PFSK-1 (cell line): Measurements from ENCODE around the gene SDK1.

ENCODE experiments used
- FOXP2 ChIP-seq: optimal IDR thresholded peaks from 2 replicates; pipeline ENCODE3; 2011; ENCODE audit warnings: borderline replicate concordance, control low read depth, inconsistent platforms; ENCODE audit not compliant: insufficient read depth; ENCODE audit errors: extremely low read length, extremely low read depth
- POLR2AphosphoS5 ChIP-seq: IDR thresholded peaks from 2 replicates; pipeline ENCODE4 v1.6.1; 2012; ENCODE audit warnings: low read depth, mild to moderate bottlenecking, control low read depth, low read length, moderate library complexity
- TAF1 ChIP-seq: IDR thresholded peaks from 2 replicates; pipeline ENCODE4 v1.6.1; 2012; ENCODE audit warnings: low read length, control low read depth, borderline replicate concordance; ENCODE audit not compliant: insufficient read depth
- TF ChIP-seq, protein P1 (sequence below), 2 experiments: IDR thresholded peaks; 2 replicates each; pipeline versions ENCODE4 v1.6.1 to v1.8.0; 2011 to 2012; ENCODE audit warnings: low read depth in 2 of 2, low read length in 2 of 2, control low read depth in 1 of 2, inconsistent platforms in 1 of 2, mild to moderate bottlenecking in 1 of 2, moderate library complexity in 1 of 2; ENCODE audit not compliant: insufficient read depth in 1 of 2

DNA sequence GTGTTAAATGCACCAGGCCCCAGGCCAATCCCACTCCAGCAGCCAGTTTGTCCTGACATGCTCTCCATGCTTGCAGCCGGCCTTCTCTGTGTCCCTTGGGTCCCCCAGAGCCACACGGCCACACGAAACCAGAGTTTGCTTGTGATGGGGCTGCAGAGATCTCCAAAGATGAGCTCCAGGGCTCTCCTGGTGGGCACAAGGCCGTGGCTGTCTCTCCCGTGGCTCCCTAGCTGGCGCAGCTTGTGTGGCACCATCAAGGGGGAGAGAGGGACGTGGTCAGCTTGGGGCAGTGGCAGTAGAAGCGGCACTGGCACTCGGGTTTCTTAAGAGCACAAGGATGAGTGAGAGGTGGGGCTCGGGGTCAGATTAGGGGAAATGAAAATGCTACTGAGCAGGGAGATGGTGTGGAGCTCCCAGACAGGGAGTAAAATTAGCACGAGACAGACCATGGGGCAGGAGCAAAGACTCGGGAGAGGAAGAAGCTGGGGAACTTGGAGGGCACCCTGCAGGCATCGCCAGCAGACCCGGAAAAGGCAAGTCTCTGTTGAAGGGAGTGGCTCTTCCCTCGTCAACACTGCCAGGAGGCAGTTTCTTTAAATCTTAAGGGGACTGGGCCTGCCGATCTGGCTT lies 808.5 kb downstream of the SDK1 start:
- TF ChIP-seq, protein P1, sequence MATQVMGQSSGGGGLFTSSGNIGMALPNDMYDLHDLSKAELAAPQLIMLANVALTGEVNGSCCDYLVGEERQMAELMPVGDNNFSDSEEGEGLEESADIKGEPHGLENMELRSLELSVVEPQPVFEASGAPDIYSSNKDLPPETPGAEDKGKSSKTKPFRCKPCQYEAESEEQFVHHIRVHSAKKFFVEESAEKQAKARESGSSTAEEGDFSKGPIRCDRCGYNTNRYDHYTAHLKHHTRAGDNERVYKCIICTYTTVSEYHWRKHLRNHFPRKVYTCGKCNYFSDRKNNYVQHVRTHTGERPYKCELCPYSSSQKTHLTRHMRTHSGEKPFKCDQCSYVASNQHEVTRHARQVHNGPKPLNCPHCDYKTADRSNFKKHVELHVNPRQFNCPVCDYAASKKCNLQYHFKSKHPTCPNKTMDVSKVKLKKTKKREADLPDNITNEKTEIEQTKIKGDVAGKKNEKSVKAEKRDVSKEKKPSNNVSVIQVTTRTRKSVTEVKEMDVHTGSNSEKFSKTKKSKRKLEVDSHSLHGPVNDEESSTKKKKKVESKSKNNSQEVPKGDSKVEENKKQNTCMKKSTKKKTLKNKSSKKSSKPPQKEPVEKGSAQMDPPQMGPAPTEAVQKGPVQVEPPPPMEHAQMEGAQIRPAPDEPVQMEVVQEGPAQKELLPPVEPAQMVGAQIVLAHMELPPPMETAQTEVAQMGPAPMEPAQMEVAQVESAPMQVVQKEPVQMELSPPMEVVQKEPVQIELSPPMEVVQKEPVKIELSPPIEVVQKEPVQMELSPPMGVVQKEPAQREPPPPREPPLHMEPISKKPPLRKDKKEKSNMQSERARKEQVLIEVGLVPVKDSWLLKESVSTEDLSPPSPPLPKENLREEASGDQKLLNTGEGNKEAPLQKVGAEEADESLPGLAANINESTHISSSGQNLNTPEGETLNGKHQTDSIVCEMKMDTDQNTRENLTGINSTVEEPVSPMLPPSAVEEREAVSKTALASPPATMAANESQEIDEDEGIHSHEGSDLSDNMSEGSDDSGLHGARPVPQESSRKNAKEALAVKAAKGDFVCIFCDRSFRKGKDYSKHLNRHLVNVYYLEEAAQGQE (IDR thresholded peaks at IDR 0.05; ENCODE audit: insufficient read depth in 1 of 2, low read depth in 2 of 2, low read length in 2 of 2) = no peak
- TF ChIP-seq TAF1 (no peak), FOXP2 (no peak), POLR2AphosphoS5 (no peak)
